Testis (tissue), 3 donors: Measurements from ENCODE around the gene MAML2. TPM values are rescaled to one million over a fixed set of nuclear protein-coding genes. Genes with fewer than 3 reads are reported as not detected.
"Not testable (repeated sequence)": the region's sequence is repeated elsewhere in the genome, so short reads cannot be mapped to it uniquely, and the experiment has no call there.

Experiments
- DNase-seq: peaks from one replicate; pipeline ENCODE4 v3.0.0-alpha.2; 2019
- H3K27ac ChIP-seq, 2 donors: fragments of 200-600 bp; sonication (generic); one replicate each; pipeline ENCODE4 v1.5.1; 2019
- H3K27me3 ChIP-seq: fragments of 200-600 bp; sonication (generic); one replicate; pipeline ENCODE4 v1.5.1; 2019
- H3K36me3 ChIP-seq: fragments of 200-600 bp; sonication (generic); one replicate; pipeline ENCODE4 v1.5.1; 2017; ENCODE audit warnings: low read depth; ENCODE audit errors: missing control alignments
- H3K4me1 ChIP-seq: fragments of 200-600 bp; sonication (generic); one replicate; pipeline ENCODE4 v1.5.1; 2019
- H3K4me3 ChIP-seq, 2 donors: fragments of 200-600 bp; sonication (generic); one replicate each; pipeline ENCODE4 v1.5.1; 2017 to 2019
- H3K9me3 ChIP-seq: fragments of 200-600 bp; sonication (generic); one replicate; pipeline ENCODE4 v1.5.1; 2017
- POLR2A ChIP-seq: fragments of 450-650 bp; IDR thresholded peaks from one replicate; pipeline ENCODE4 v1.6.1; 2017; ENCODE audit warnings: antibody characterized with exemption, mild to moderate bottlenecking, moderate library complexity
- WGBS, 2 donors: methylation state at CpG; one replicate each; pipeline ENCODE4 v1.1.5; 2018; 5-methylcytosine and 5-hydroxymethylcytosine counted together
- intact Hi-C: fragments of 100-400 bp; cut with DNase I; formaldehyde crosslinking; loops from one replicate; pipeline ENCODE4 v1.15.1; 2023; ENCODE audit warnings: low total_unique reads
- polyA plus RNA-seq: library from polyadenylated mRNA; stranded (reverse); fragments of 350-450 nt; fragmentation: Illumina TruSeq; extraction: RNeasy Lipid Tissue Mini Kit (QIAGEN cat#74804); gene quantifications from one replicate; pipeline ENCODE4 v1.2.3, GENCODE V29; 2014; ENCODE audit warnings: low read depth, low replicate concordance; ENCODE audit not compliant: insufficient read depth
- total RNA-seq, 2 donors: library from RNA; depleted of rRNA; stranded (reverse); fragments of >200 nt; gene quantifications; one replicate each; pipeline ENCODE4 v1.2.3, GENCODE V29; 2016
- TF ChIP-seq, protein P1 (sequence below), 3 experiments: fragments of 450-650 bp in 2 of 3; fragments of 200-600 bp in 1 of 3; sonication (generic) in 1 of 3; IDR thresholded peaks; one replicate each; pipeline ENCODE4 v1.5.1; 2016 to 2019; ENCODE audit warnings: antibody characterized with exemption in 3 of 3, mild to moderate bottlenecking in 2 of 3, moderate library complexity in 1 of 3

MAML2 gene
- total and polyA plus RNA-seq, 3 donors from 2014 or later: 5.1 to 23.6 (median 17.6) TPM

- peaks cover 3% of the 10 kb centered on the region for H3K4me1 ChIP-seq
- no peak overlapping the region for H3K4me3 ChIP-seq
- 84 to 86% methylated on average over 6 of the region's 6 CpGs for WGBS, 2 donors
- no peak overlapping the region for H3K27ac ChIP-seq
- no peak for DNase-seq
- no peak for TF ChIP-seq POLR2A
- TF ChIP-seq, protein P1, sequence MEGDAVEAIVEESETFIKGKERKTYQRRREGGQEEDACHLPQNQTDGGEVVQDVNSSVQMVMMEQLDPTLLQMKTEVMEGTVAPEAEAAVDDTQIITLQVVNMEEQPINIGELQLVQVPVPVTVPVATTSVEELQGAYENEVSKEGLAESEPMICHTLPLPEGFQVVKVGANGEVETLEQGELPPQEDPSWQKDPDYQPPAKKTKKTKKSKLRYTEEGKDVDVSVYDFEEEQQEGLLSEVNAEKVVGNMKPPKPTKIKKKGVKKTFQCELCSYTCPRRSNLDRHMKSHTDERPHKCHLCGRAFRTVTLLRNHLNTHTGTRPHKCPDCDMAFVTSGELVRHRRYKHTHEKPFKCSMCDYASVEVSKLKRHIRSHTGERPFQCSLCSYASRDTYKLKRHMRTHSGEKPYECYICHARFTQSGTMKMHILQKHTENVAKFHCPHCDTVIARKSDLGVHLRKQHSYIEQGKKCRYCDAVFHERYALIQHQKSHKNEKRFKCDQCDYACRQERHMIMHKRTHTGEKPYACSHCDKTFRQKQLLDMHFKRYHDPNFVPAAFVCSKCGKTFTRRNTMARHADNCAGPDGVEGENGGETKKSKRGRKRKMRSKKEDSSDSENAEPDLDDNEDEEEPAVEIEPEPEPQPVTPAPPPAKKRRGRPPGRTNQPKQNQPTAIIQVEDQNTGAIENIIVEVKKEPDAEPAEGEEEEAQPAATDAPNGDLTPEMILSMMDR (IDR thresholded peaks at IDR 0.05): no peak
- intact Hi-C loops: no loop called here
- H3K27me3 ChIP-seq: no peaks in the 10 kb centered on the region
- H3K36me3 ChIP-seq: no peaks in the 10 kb centered on the region
- H3K9me3 ChIP-seq: no peaks in the 10 kb centered on the region
Measured at GRCh38 chr11:96287822-96288439, 55.1 kb downstream of the MAML2 start.

GRCh38 chr11:96285985-96286384 lies 57.0 kb downstream of the MAML2 start:
- H3K4me1 ChIP-seq, DNase-seq, H3K4me3 ChIP-seq, H3K27me3 ChIP-seq, intact Hi-C loops, H3K36me3 ChIP-seq, H3K9me3 ChIP-seq, H3K27ac ChIP-seq: not testable (repeated sequence)
- WGBS, 2 donors: 97 to 98% methylated on average over 6 of the region's 6 CpGs

DNA sequence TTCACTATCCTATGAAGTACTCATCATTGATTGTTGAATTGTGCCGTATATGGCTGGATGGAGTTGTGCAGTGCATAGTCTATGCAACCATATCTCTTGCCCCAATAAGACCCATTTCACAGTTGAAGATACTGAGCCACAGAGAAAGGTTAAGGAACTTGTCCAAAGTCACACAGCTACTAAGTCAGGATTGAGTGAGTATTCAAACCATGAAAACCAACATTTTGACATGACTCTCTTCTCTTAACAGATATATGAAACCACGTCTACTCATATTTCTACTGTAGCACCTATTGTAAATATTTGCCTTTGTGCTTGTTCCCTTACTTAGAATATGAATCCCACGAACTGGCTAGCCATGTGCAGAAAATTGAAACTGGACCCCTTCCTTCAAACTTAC lies 58.1 kb downstream of the MAML2 start:
- no peak for TF ChIP-seq POLR2A
- TF ChIP-seq, protein P1 (IDR thresholded peaks at IDR 0.05): no peak
- no peak overlapping the region for H3K4me3 ChIP-seq
- no peaks in the 10 kb centered on the region for H3K9me3 ChIP-seq
- 91 to 96% methylated on average over 3 of the region's 3 CpGs for WGBS, 2 donors
- DNase-seq: no peak
- intact Hi-C loops: no loop called here
- H3K27me3 ChIP-seq: no peaks in the 10 kb centered on the region
- H3K36me3 ChIP-seq: no peaks in the 10 kb centered on the region
- H3K4me1 ChIP-seq: no peaks in the 10 kb centered on the region
- H3K27ac ChIP-seq: no peak overlapping the region

- 98 to 100% methylated on average over 1 of the region's 1 CpG for WGBS, 2 donors
- no peak for DNase-seq
- H3K9me3 ChIP-seq: no peaks in the 10 kb centered on the region
- no peaks in the 10 kb centered on the region for H3K4me1 ChIP-seq
- H3K4me3 ChIP-seq: no peak overlapping the region
- intact Hi-C loops: no loop called here
- H3K36me3 ChIP-seq: no peaks in the 10 kb centered on the region
- no peak overlapping the region for H3K27ac ChIP-seq
- no peak for TF ChIP-seq POLR2A
- TF ChIP-seq, protein P1 (IDR thresholded peaks at IDR 0.05): no peak
- H3K27me3 ChIP-seq: no peaks in the 10 kb centered on the region
Measured at GRCh38 chr11:96284401-96284800, 58.6 kb downstream of the MAML2 start.

DNA sequence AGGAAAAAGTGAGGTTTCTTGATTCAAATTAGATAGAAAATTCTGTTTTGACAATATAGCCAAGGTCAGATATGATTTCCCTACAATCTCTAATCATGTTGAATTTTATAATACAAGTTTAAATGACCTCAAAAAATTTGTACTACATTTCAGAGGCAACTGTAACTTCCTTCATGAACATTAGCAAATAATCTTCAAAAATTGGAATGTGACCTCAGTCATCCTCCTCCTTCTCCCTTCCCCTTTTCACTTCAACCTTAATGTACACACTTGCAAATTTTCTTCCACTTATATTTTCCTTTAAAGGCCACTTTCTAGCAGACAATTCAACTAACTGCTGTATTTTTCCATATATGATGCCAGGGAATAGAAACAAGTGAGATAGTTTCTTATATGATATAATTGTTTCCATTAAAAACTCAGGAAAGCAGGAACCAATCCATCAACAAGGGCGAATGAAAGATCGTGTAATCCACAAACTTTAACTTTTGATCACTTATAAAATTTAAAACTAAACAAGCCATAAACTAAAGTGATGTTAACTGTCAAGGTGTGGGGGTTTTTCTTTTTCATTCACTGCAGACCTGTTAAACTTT lies 60.3 kb downstream of the MAML2 start:
- intact Hi-C loops: no loop called here
- no peaks in the 10 kb centered on the region for H3K4me1 ChIP-seq
- no peak overlapping the region for H3K4me3 ChIP-seq
- TF ChIP-seq, protein P1 (IDR thresholded peaks at IDR 0.05): no peak
- TF ChIP-seq POLR2A: no peak
- H3K9me3 ChIP-seq: no peaks in the 10 kb centered on the region
- no peak overlapping the region for H3K27ac ChIP-seq
- WGBS, 2 donors: 83 to 91% methylated on average over 2 of the region's 2 CpGs
- no peak for DNase-seq
- no peaks in the 10 kb centered on the region for H3K27me3 ChIP-seq
- no peaks in the 10 kb centered on the region for H3K36me3 ChIP-seq
